ENCODE data around the gene ACMSD. TPM values are rescaled to one million over a fixed set of nuclear protein-coding genes. Genes with fewer than 3 reads are reported as not detected.
"Not testable (repeated sequence)": the region's sequence is repeated elsewhere in the genome, so short reads cannot be mapped to it uniquely, and the experiment has no call there.

ACMSD gene
- total and polyA plus RNA-seq, 2 experiments from 2014 or later: 0.46 TPM; not detected in 1

- Histone ChIP-seq H3K36me3 (no peaks in the 10 kb centered on the region), H3K4me1 (ENCODE audit: low read depth) (no peaks in the 10 kb centered on the region), H3K27ac (no peak overlapping the region), H3K27me3 (no peaks in the 10 kb centered on the region), H3K9me3 (ENCODE audit: low read depth) (no peaks in the 10 kb centered on the region), H3K4me3 (no peak overlapping the region)
- no peak for DNase-seq (ENCODE audit: low read depth in 1 of 2, low spot score in 1 of 2)
- no peak for TF ChIP-seq CTCF (IDR thresholded peaks at IDR 0.05; ENCODE audit: low read depth, low read length)
These were observed 4.6 kb downstream of the ACMSD start for GRCh38 chr2:134842930-134843490.

- H3K9me3 ChIP-seq (ENCODE audit: low read depth): no peaks in the 10 kb centered on the region
- TF ChIP-seq CTCF (IDR thresholded peaks at IDR 0.05; ENCODE audit: low read depth, low read length): no peak
- no peak overlapping the region for H3K4me3 ChIP-seq
- H3K4me1 ChIP-seq (ENCODE audit: low read depth): no peaks in the 10 kb centered on the region
- no peaks in the 10 kb centered on the region for H3K27me3 ChIP-seq
- no peak overlapping the region for H3K27ac ChIP-seq
- H3K36me3 ChIP-seq: no peaks in the 10 kb centered on the region
- no peak for DNase-seq (ENCODE audit: low read depth in 1 of 2, low spot score in 1 of 2)
These were observed 5.6 kb downstream of the ACMSD start for GRCh38 chr2:134843968-134844367.

GRCh38 chr2:134845028-134845427, 6.6 kb downstream of the ACMSD start:
- Histone ChIP-seq H3K27me3 (no peaks in the 10 kb centered on the region), H3K9me3 (ENCODE audit: low read depth) (no peaks in the 10 kb centered on the region), H3K36me3 (no peaks in the 10 kb centered on the region), H3K27ac (no peak overlapping the region), H3K4me1 (ENCODE audit: low read depth) (no peaks in the 10 kb centered on the region), H3K4me3 (no peak overlapping the region)
- no peak for TF ChIP-seq CTCF (IDR thresholded peaks at IDR 0.05; ENCODE audit: low read depth, low read length)
- DNase-seq (ENCODE audit: low read depth in 1 of 2, low spot score in 1 of 2): no peak

- H3K9me3 ChIP-seq (ENCODE audit: low read depth): no peaks in the 10 kb centered on the region
- no peaks in the 10 kb centered on the region for H3K4me1 ChIP-seq (ENCODE audit: low read depth)
- no peak for DNase-seq (ENCODE audit: low read depth in 1 of 2, low spot score in 1 of 2)
- no peak overlapping the region for H3K4me3 ChIP-seq
- H3K27ac ChIP-seq: no peak overlapping the region
- H3K36me3 ChIP-seq: no peaks in the 10 kb centered on the region
- TF ChIP-seq CTCF (IDR thresholded peaks at IDR 0.05; ENCODE audit: low read depth, low read length): no peak
- no peaks in the 10 kb centered on the region for H3K27me3 ChIP-seq
These were observed 7.3 kb downstream of the ACMSD start for GRCh38 chr2:134845719-134846118.

- TF ChIP-seq CTCF (IDR thresholded peaks at IDR 0.05; ENCODE audit: low read depth, low read length): no peak
- no peak overlapping the region for H3K4me3 ChIP-seq
- H3K9me3 ChIP-seq (ENCODE audit: low read depth): no peaks in the 10 kb centered on the region
- no peaks in the 10 kb centered on the region for H3K36me3 ChIP-seq
- DNase-seq (ENCODE audit: low read depth in 1 of 2, low spot score in 1 of 2): no peak
- H3K4me1 ChIP-seq (ENCODE audit: low read depth): no peaks in the 10 kb centered on the region
- H3K27ac ChIP-seq: no peak overlapping the region
- no peaks in the 10 kb centered on the region for H3K27me3 ChIP-seq
These were observed 7.8 kb downstream of the ACMSD start for GRCh38 chr2:134846213-134846612.

- H3K4me3 ChIP-seq; DNase-seq (ENCODE audit: low read depth in 1 of 2, low spot score in 1 of 2); H3K36me3 ChIP-seq; H3K27ac ChIP-seq; H3K9me3 ChIP-seq (ENCODE audit: low read depth); H3K4me1 ChIP-seq (ENCODE audit: low read depth); H3K27me3 ChIP-seq: not testable (repeated sequence)
These were observed 9.2 kb downstream of the ACMSD start for GRCh38 chr2:134847582-134847981.
